NCI-H2107 treated with DMSO at 0.1 percent for 48 hours (cell line): ENCODE data around the gene CEP170B.
"Not testable (repeated sequence)": the region's sequence is repeated elsewhere in the genome, so short reads cannot be mapped to it uniquely, and the experiment has no call there.

Experiments
- DNase-seq: peaks from one replicate; lab custom pipeline; 2025; ENCODE audit not compliant: unreplicated experiment; lab: John Stamatoyannopoulos, UW

CEP170B gene

GRCh38 chr14:104865081-104865630, at the start of gene CEP170B:
Gene CEP170B (plus strand): TSS chr14:104865268. CDS start chr14:104868451, 3,183 bp downstream.
- no peak for DNase-seq

- DNase-seq: no peak
Measured at GRCh38 chr14:104816616-104816884, 48.5 kb upstream of the CEP170B start.

- no peak for DNase-seq
Measured at GRCh38 chr14:104817930-104818713, 46.9 kb upstream of the CEP170B start.

DNA sequence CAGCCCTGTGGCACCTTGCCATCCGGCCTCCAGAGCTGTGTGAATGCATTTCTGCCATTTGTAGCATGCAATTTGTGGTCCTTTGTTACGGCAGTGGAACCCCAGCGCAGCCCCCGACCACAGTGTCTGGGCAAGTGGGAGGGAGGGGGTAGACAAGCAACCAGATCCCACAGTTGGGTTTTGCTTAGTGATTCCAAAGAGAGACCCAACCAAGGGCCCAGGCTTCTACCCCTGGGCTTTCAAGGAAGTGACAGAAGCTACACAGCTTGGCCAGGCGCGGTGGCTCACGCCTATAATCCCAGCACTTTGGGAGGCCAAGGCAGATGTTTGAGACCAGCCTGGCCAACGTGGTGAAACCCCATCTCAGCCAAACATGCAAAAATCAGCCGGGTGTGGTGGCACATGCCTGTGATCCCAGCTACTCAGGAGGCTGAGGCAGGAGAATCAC, 46.3 kb upstream of the CEP170B start:
- DNase-seq: no peak

DNA sequence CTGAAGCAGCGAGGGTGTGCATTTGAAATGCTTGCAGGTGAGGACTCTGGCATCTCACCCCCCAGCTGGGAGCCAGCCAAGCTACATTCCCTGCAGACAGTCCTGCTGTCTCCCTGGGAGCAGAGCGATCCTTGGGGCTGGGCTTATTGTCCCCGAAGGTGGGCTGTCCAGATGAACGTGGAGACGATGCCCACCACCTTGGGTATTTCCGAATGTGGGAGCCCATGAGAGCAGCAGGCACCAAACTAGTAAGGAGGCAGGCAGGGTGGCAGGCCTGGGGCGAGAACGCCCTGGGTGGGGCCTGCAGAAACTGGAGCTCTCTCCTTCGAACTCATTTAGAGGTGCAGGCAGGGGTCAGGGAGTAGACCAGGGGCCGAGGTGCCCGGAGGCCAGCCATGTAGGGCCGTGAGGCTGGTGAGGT, 45.7 kb upstream of the CEP170B start:
- no peak for DNase-seq

DNA sequence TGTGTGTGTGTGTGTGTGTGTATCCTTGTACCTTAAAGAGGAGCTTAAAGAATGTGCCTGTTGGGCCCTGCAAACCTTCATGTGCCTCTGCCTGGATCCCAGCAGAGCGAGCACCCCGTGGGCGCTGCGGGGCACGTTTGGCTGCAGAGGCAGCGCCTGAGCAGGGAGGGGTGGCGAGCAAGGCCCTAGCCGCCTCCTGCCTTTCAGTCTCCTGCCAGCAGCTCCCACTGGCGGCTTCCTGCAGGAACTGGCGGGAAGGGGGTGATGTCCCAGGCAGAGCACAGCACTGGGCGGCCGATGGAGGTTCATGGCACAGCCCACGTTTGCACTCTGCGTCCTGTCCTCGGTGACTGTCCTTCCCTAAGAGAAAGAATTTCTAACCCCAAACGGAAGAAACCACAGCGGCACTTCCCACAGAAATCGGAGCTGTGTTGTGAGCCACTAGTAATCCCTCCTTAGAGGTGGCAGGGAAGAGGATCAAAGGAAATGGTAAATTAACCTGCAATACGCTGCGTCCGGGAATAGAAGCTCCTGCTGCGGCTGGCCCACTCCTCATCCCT, 44.3 kb upstream of the CEP170B start:
- peak; percentile 23 for DNase-seq

DNA sequence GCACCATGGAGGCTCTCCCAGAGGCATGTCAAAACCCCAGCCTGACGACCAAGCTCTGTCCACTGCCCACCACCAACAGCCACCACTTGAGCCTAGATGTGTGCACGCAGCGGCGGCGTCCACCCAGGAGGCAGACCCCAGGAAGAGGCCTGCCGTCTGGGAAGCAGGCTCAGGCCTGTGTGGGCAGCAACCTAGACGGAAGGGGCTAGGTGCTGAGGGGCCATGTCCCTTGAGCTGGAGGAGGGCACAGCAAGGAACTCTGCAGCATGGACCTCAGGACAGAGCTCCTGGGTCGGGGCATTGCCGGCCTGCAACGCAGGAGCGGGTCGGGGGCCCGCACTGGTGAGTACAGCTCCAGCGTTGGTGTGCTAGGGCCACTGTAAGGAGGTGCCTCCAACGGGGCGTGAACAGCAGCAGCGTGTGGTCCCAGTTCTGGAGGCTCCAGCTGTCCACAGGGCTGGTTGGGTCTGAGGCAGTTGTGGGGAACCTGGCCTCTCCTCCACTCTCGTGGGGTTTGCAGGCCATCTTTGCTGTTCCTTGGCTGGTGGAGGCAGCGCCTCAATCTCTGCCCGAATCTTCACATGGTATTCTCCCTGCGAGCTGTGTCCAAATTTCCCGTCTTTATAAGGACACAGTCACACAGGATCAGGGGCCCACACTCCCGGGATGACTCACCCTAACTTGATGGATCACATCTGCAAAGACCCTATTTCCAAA, 43.7 kb upstream of the CEP170B start:
- no peak for DNase-seq

DNA sequence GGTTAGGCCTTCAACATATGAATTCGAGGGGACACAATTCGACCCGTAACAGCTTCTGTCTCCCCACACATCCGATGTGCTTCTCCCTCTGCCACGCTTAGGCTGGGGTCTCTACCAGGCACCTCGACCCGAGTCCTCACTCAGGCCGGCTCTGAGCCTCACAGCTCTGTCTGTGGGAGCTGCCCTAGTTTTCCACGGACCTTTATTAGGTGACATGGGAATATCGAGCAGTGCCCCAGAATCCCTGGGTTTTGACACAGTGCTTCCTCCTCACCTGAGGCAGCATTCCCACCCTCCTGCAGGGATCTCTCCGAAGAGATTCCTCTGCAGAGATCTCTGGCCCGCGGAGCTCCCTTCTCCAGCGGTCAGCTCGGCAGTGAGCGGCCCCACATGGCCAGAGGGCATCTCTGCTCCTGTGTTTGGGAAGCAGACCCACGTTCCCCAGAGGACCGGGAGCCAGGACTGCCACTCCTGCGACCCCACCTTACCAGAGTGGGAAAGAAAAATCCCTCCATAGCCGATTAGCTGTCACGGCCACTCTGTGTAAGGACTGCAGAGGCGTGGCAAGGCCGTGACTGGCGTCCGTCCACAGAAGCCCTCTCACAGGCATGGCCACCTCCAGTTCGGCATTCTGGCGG, 43.0 kb upstream of the CEP170B start:
- no peak for DNase-seq

GRCh38 chr14:104822821-104823615, 42.0 kb upstream of the CEP170B start:
- DNase-seq: no peak

- no peak for DNase-seq
Measured at GRCh38 chr14:104824353-104824997, 40.6 kb upstream of the CEP170B start.

GRCh38 chr14:104826189-104826860, 38.7 kb upstream of the CEP170B start:
- DNase-seq: peak; percentile 86

GRCh38 chr14:104826861-104827176, 38.2 kb upstream of the CEP170B start:
- DNase-seq: no peak

- peak; percentile 29 for DNase-seq
Measured at GRCh38 chr14:104827177-104828055, 37.7 kb upstream of the CEP170B start.

GRCh38 chr14:104830781-104831180, 34.3 kb upstream of the CEP170B start:
- DNase-seq: no peak

DNA sequence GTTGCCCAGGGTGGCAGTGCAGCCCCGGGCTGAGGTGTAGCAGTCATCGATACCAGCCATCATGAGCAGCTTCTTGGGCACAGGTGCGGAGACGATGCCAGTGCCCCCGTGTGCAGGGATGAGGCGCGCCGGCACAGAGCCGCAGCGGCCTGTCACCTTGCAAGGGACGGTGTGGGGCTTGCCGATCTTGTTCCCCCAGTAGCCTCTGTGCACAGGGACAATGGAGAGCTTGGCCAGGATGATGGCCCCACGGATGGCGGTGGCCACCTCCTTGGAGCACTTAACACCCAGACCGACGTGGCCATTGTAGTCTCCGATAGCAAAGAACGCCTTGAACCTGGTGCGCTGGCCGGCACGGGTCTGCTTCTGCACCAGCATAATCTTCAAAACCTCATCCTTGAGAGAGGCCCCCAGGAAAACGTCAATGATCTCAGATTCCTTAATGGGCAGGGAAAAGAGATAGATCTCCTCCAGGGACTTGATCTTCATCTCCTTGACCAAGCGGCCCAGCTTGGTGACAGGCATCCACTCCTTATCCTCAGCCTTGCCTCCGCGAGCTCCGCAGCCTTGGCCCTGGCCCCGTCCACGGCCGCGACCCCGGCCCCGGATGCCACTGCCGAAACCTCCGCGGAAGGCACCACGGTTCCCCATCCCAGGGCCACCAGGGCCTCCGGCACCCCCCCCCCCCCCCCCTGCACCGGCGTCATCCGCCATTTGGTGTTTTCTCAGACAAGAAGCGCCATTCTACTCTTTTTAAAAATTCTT, 28.7 kb upstream of the CEP170B start:
- DNase-seq: not testable (repeated sequence)

- DNase-seq: no peak
Measured at GRCh38 chr14:104841730-104842129, 23.3 kb upstream of the CEP170B start.

GRCh38 chr14:104843006-104843405, 22.1 kb upstream of the CEP170B start:
- no peak for DNase-seq
